Panc1 (cell line): Measurements from ENCODE around the gene CADPS2. TPM values are rescaled to one million over a fixed set of nuclear protein-coding genes. Genes with fewer than 3 reads are reported as not detected.

Experiments
- ATAC-seq: fragments of 200-7000 bp; cut with Tn5 transposase; 2 replicates; pipeline ENCODE4 v1.9.1; 2020; ENCODE audit warnings: mild to moderate bottlenecking, moderate library complexity
- BruUV-seq: library from RNA; stranded (reverse); fragments of 400-500 nt; replicated peaks from 2 replicates; lab custom pipeline; 2021; lab: Mats Ljungman, UMichigan
- CTCF ChIA-PET: fragments of 300-600 bp; sonication (Branson Sonifier 250); formaldehyde crosslinking; loops from one replicate; lab custom pipeline; 2022; ENCODE audit warnings: antibody characterized with exemption; lab: Charles Lee
- POLR2A ChIA-PET: fragments of 300-600 bp; sonication (Branson Sonifier 250); formaldehyde crosslinking; loops from one replicate; lab custom pipeline; 2022; ENCODE audit warnings: antibody characterized with exemption; lab: Charles Lee
- DNase-seq: peaks from one replicate; pipeline ENCODE4 v3.0.0-alpha.2; 2010; ENCODE audit warnings: low read depth, low spot score
- H3K27ac ChIP-seq: 2 replicates; pipeline ENCODE4 v1.5.1; 2011; ENCODE audit warnings: mild to moderate bottlenecking, low read length, inconsistent platforms
- H3K27me3 ChIP-seq: fragments of 200-500 bp; sonication (Bioruptor generic); 2 replicates; pipeline ENCODE4 v1.6.0; 2014; ENCODE audit warnings: low read length, inconsistent platforms; ENCODE audit not compliant: control insufficient read depth, insufficient read depth
- H3K36me3 ChIP-seq: fragments of 200-500 bp; sonication (Bioruptor generic); 2 replicates; pipeline ENCODE4 v1.5.1; 2014; ENCODE audit warnings: inconsistent platforms, mild to moderate bottlenecking, low read length, moderate library complexity; ENCODE audit not compliant: control insufficient read depth, insufficient read depth
- H3K4me1 ChIP-seq: 2 replicates; pipeline ENCODE4 v1.5.1; 2011; ENCODE audit warnings: inconsistent platforms, mild to moderate bottlenecking, low read length, moderate library complexity; ENCODE audit not compliant: control insufficient read depth, insufficient read depth
- H3K4me3 ChIP-seq, 2 experiments: 2 replicates each; pipeline ENCODE4 v1.5.1; 2011 to 2012; ENCODE audit warnings: low read depth in 2 of 2, low read length in 2 of 2, mild to moderate bottlenecking in 2 of 2, inconsistent platforms in 1 of 2, moderate library complexity in 1 of 2
- H3K9me3 ChIP-seq: fragments of 200-500 bp; sonication (Bioruptor generic); 2 replicates; pipeline ENCODE4 v1.5.1; 2014; ENCODE audit warnings: low read depth, mild to moderate bottlenecking, inconsistent platforms, low read length, moderate library complexity; ENCODE audit not compliant: control insufficient read depth, insufficient read depth
- CTCF ChIP-seq: fragments of 450-650 bp; IDR thresholded peaks from 2 replicates; pipeline ENCODE4 v1.5.1; 2017; ENCODE audit warnings: mild to moderate bottlenecking
- POLR2AphosphoS5 ChIP-seq: IDR thresholded peaks from 2 replicates; pipeline ENCODE4 v1.6.1; 2012; ENCODE audit warnings: mild to moderate bottlenecking, low read depth, low read length, moderate library complexity
- REST ChIP-seq, 2 experiments: IDR thresholded peaks; 2 replicates each; pipeline ENCODE4 v1.6.1; 2011 to 2012; ENCODE audit warnings: low read depth in 2 of 2, control low read depth in 1 of 2, low read length in 1 of 2, mild to moderate bottlenecking in 1 of 2, moderate library complexity in 1 of 2; ENCODE audit not compliant: insufficient read depth in 1 of 2
- SIN3A ChIP-seq: IDR thresholded peaks from 2 replicates; pipeline ENCODE4 v1.6.1; 2012; ENCODE audit warnings: low read depth, mild to moderate bottlenecking, low read length, moderate library complexity, borderline replicate concordance; ENCODE audit not compliant: insufficient read depth
- TCF7L2 ChIP-seq: IDR thresholded peaks from 2 replicates; pipeline ENCODE4 v1.6.1; 2011; ENCODE audit warnings: mild to moderate bottlenecking, low read depth, low read length, inconsistent platforms
- in situ Hi-C: cut with HindIII; loops from 2 replicates; pipeline ENCODE4 v1.10.0; 2016; ENCODE audit warnings: low sequenced_read_pairs, low pct_unique_long_range_greater_than_20kb
- intact Hi-C: fragments of 100-400 bp; cut with micrococcal nuclease; formaldehyde crosslinking; loops from one replicate; pipeline ENCODE4 v1.10.0; 2022; ENCODE audit not compliant: unreplicated experiment
- total RNA-seq: library from RNA; stranded (reverse); gene quantifications from one replicate; pipeline ENCODE4 v1.2.1, GENCODE V29; 2021; ENCODE audit not compliant: unreplicated experiment

CADPS2 gene
- total RNA-seq, 1 experiment from 2014 or later: 1.6 TPM

GRCh38 chr7:122577449-122578003, 308.7 kb downstream of the CADPS2 start:
- ChIA-PET CTCF (interaction anchor here (0.5 kb wide), 1 partner anchor 100 kb away, joined by 9 read pairs; no protein-coding TSS in a partner anchor), POLR2A (no interaction called here)
- TF ChIP-seq TCF7L2 (no peak), REST (IDR thresholded peaks at IDR 0.05; ENCODE audit: insufficient read depth in 1 of 2, low read depth in 2 of 2, low read length in 1 of 2) (no peak), SIN3A (no peak), POLR2AphosphoS5 (no peak), CTCF (no peak)
- no peak overlapping the region for H3K27ac ChIP-seq
- H3K36me3 ChIP-seq: no peaks in the 10 kb centered on the region
- no TSS peak for BruUV-seq
- H3K4me1 ChIP-seq: no peaks in the 10 kb centered on the region
- in situ Hi-C loops: no loop called here
- intact Hi-C loops: no loop called here
- DNase-seq (no peak), ATAC-seq (no peak)
- no peak overlapping the region for H3K4me3 ChIP-seq
- H3K27me3 ChIP-seq: no peaks in the 10 kb centered on the region
- no peaks in the 10 kb centered on the region for H3K9me3 ChIP-seq

- no peak overlapping the region for H3K27ac ChIP-seq
- no peaks in the 10 kb centered on the region for H3K27me3 ChIP-seq
- BruUV-seq: no TSS peak
- in situ Hi-C loops: no loop called here
- POLR2A ChIA-PET: no interaction called here
- DNase-seq: no peak
- intact Hi-C loops: no loop called here
- TF ChIP-seq SIN3A (no peak), REST (IDR thresholded peaks at IDR 0.05; ENCODE audit: insufficient read depth in 1 of 2, low read depth in 2 of 2, low read length in 1 of 2) (no peak), POLR2AphosphoS5 (no peak), CTCF (no peak), TCF7L2 (no peak)
- H3K4me3 ChIP-seq: no peak overlapping the region
- no peak for ATAC-seq
- H3K36me3 ChIP-seq: no peaks in the 10 kb centered on the region
- no peaks in the 10 kb centered on the region for H3K9me3 ChIP-seq
- CTCF ChIA-PET: no interaction called here
- H3K4me1 ChIP-seq: no peaks in the 10 kb centered on the region
Measured at GRCh38 chr7:122572706-122573105, 313.6 kb downstream of the CADPS2 start.
